Epithelial cell of esophagus (primary cell): ENCODE results near the gene GSTT4.

Experiments used
- DNase-seq: peaks from one replicate; pipeline ENCODE4 v3.0.0; 2010; ENCODE audit warnings: low read depth
- H3K4me3 ChIP-seq: 2 replicates; pipeline ENCODE4 v1.5.1; 2011; ENCODE audit warnings: mild to moderate bottlenecking, low read length, control low read depth
- TF ChIP-seq, protein P1 (sequence below): IDR thresholded peaks from 2 replicates; pipeline ENCODE4 v1.5.1; 2011; ENCODE audit warnings: low read depth, mild to moderate bottlenecking, low read length, control low read depth, inconsistent platforms; ENCODE audit not compliant: insufficient read depth; ENCODE audit errors: missing control alignments

GSTT4 gene

DNA sequence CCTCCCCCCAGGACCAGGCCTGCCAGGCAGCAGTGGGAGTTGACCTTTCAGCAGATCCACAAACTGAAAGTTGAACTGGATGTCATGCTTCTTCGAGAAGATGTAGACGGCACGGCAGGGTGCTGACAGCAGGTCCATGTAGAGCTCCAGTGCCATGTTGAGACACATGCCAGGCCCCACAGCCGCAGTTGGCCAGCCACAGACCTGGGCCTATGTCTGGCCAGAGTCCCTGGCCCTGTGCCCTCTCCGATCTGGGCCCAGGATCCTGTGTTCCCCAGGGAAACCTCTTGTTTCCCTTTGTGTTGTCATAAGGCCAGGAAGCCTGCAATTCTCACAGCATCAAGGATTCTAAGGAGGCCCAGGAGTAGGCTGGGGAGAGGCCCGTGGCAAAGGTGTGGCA, at the start of gene GSTT4:
Gene GSTT4, minus strand, starts transcription at position 253 of the 400 bp plus-strand sequence. Its CDS starts 97 bp downstream, at position 156.
- no peak within 1 kb of the TSS for H3K4me3 ChIP-seq

DNA sequence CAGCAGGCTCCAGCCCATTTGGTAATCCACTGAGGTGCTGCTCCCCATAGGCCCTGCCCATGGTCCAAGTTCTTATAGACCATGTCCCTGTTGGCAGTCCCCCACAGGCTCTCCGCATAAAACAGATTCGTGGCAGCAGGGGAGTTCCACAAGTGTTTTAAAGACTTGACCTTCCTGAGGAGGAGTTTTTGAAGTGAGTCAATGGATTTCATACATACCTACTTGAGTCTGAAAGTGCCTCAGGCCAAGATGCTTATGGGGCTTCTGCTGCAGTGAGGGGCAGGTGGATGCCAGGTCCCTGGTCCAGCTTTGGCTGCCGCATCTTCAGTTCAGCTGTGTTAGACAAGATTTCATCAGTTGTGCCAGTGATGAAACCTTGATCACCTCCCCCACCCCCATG, 49.1 kb upstream of the GSTT4 start:
- no peak for DNase-seq
- TF ChIP-seq, protein P1, sequence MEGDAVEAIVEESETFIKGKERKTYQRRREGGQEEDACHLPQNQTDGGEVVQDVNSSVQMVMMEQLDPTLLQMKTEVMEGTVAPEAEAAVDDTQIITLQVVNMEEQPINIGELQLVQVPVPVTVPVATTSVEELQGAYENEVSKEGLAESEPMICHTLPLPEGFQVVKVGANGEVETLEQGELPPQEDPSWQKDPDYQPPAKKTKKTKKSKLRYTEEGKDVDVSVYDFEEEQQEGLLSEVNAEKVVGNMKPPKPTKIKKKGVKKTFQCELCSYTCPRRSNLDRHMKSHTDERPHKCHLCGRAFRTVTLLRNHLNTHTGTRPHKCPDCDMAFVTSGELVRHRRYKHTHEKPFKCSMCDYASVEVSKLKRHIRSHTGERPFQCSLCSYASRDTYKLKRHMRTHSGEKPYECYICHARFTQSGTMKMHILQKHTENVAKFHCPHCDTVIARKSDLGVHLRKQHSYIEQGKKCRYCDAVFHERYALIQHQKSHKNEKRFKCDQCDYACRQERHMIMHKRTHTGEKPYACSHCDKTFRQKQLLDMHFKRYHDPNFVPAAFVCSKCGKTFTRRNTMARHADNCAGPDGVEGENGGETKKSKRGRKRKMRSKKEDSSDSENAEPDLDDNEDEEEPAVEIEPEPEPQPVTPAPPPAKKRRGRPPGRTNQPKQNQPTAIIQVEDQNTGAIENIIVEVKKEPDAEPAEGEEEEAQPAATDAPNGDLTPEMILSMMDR = no peak
- no peak overlapping the region for H3K4me3 ChIP-seq

More for the DNA sequence above, at the start of gene GSTT4:
- no peak for DNase-seq
- TF ChIP-seq, protein P1 = no peak

DNA sequence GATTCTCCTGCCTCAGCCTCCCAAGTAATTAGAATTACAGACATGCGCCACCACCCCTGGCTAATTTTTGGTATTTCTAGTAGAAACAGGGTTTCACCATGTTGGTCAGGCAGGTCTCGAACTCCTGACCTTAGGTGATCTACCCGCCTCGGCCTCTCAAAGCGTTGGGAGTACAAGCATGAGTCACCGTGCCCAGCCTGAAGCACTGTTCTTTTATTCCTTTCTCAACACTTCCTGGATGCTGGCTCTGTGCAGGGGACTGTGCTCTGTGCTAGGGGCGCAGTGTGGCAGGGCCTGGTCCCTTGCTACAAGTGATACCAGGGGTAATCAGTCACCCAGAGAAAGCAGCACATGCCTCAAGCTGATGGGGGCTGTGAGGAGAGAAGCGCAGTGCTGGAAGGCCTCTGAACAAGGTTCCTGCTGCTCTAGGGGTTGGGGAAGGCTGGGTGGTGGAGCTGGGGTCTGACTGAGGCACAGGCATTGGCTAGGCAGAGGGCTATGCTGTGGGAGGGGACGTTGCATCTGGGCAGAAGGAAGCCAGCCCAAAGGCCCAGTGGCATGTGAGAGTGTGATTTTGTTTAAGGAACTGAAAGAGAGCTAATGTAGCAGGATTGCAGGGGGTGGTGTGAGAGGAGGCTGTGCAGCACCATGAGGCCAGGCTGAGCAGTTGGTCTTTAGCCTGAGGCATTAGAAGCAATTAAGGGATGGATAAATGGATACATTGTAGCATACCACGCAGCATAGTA, 48.4 kb upstream of the GSTT4 start:
- no peak for DNase-seq
- TF ChIP-seq, protein P1 = no peak
- H3K4me3 ChIP-seq = no peak overlapping the region

DNA sequence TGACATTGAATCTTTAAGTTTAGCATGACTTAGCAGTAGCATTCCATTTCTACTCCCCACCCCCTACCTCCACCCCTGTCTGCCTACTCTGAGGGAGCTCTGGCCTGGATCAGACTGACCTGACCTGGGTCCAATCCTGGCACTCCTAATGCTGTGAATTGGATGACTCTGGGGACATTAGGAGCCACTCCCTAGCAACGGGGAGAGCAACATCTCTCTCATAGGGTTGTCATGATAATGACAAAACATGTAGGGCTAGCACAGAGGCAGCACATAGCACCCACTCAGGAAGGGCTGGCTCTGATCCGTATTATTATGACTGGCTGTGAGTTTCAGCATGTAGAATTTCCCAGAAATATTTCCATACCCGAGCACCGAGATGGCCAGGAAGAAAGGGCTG, 46.3 kb upstream of the GSTT4 start:
- TF ChIP-seq, protein P1 = no peak
- no peak overlapping the region for H3K4me3 ChIP-seq
- DNase-seq = no peak

DNA sequence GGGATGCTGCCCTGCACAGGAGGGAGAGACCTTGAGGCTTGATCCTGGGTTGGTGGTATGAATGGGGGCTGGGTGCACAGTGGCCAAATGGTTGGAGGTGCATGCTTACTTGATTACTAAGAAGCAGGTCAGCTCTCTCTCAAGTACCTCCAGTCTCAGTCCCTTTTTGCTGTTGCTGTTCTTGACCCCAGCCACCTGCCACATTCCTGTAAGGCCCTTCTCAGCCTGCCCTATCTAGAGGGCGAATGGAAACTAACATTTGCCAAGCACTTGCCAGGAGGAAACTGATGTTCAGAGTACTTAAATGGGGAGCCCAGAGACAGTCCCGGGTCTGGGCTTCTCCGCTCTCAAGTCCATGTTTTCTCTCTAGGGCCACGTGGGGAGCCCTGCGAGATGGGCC, 45.8 kb upstream of the GSTT4 start:
- TF ChIP-seq, protein P1 = no peak
- no peak for DNase-seq

DNA sequence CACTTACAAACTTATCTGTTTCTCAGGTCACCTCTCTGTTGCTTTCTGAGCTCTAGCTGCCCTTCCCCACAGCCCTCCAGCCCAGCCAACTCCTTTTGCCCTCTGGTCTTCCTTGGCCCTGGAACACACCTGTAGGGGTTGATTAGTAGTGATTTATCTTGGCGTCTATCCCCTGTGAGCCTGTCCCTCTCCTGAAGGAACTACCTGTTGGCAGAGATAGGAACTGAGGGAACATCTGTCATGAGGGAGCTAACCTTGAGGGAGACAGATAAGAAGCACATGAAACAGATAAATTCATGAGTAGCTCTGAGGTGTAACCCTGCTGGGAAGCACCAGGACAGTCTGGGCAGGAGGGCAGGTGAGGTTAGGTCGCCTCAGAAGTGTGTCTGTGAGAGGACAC, 44.7 kb upstream of the GSTT4 start:
- TF ChIP-seq, protein P1 = no peak
- no peak for DNase-seq

More for the DNA sequence above, 45.8 kb upstream of the GSTT4 start:
- H3K4me3 ChIP-seq = no peak overlapping the region

DNA sequence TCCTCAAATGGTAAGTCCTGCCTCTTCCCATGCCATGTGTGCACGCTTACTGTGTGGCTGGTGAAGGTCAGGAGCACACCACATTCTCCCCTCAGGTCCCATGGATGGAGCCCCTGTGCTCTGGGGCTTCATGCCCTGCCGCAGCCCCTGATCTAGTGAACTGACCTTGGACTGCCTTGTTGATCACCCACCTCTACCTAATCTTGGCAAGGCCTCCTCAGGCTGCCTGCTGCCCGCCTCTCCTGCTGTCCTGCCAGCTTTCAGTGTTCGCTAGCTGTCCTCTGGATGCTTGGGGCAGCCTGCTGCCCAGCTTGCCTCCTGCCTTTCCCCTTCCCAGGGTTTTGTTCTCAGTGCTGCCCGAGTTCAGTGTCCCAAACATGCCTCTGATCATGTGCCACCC, 44.0 kb upstream of the GSTT4 start:
- no peak for DNase-seq
- TF ChIP-seq, protein P1 = no peak
- H3K4me3 ChIP-seq = no peak overlapping the region

More for the DNA sequence above, 44.7 kb upstream of the GSTT4 start:
- no peak overlapping the region for H3K4me3 ChIP-seq
